GM21576 (cell line): ENCODE results near the gene GPR78.

ENCODE experiments used
- ATAC-seq: cut with Tn5 transposase; IDR thresholded peaks from one replicate; pipeline ENCODE4 v1.9.1; 2021; ENCODE audit warnings: mild to moderate bottlenecking, moderate library complexity; ENCODE audit not compliant: unreplicated experiment

GPR78 gene

DNA sequence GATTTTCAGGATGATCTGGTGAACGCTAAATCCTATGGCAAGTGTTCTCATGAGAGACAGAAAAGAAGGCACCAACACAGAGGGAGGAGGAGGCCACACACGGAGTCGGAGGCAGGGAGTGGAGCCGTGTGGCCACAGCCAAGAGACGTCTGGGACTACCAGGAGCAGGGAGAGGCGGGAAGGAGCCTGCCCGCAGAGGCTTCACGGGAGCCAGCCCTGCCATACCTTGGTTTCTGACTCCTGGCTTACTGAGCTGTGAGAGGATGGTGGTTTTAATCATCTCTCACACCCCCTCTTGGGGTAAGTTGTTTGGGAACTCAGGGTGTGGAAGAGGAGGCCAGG, 33.5 kb upstream of the GPR78 start:
- ATAC-seq: no peak

DNA sequence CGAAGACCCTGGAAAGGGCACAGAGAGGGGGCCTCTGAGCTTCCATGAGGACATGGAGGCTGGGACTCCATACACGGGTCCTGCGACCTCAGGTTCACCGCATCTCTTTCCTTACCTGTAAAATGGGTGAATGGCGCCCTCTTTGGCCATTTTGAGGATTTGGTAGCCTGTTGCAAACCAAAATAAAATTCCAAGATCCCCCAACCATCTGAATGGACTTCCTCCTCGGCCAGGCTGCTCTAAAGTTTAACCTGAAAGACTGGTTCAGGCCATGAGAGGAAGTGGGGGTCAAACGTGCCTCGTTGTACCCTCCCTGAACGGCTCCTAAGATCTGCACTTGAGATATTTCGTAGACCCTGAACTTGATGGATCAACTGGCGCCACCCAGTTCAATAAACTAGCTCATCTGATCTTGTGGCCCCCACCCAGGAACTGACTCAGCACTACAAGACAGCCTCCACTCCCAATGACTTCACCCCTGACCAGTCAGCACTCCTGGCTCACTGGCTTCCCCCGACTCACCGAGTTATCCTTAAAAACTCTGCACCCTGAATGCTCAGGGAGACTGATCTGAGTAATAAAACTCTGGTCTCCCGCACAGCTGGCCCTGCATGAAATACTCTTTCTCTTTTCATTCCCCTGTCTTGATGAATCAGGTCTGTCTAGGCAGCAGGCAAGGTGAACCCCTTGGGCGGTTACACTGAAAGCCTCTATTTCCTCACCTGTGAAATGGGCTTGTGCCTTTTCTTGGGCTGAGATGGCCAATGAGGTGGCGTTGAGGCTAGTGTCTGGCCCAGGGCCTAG, 32.9 kb upstream of the GPR78 start:
- no peak for ATAC-seq

DNA sequence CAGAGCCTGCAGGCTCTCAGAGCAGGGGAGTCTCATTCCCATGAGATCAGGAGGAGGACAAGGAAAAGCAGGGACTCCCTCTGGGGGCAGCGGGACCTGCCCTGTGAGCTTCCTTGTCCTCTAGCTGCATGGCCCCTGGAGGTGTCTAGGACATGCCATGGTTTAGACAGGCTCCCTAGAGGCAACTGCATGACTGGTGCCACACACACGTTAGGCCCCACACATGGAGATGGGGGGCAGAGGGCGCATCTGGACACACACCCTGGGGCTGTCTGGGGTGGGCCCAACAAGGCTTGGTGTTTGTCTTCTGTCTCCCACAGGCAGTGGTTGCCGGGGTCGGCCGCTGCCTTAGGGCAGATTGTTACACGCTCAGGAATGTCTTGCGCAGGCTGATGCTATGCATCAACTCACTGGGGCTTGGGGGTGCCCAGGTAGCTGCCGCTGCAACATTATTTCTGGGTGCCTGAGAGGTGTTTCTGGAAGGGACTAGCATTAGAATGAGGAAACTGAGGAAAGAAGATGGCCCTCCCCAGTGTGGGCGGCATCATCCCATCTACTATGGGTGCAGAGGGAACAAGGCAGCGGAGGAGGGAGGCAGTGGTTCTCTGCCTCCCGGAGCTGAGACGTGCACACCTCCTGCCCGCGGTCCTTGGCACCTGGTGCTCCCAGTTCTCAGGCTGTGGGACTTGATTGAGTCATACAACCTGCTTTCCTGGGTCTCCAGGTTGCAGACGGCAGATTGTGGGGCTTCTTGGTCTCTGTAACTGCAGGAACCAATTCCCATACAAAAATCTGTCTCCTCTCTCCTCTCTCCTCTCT, 32.1 kb upstream of the GPR78 start:
- no peak for ATAC-seq

DNA sequence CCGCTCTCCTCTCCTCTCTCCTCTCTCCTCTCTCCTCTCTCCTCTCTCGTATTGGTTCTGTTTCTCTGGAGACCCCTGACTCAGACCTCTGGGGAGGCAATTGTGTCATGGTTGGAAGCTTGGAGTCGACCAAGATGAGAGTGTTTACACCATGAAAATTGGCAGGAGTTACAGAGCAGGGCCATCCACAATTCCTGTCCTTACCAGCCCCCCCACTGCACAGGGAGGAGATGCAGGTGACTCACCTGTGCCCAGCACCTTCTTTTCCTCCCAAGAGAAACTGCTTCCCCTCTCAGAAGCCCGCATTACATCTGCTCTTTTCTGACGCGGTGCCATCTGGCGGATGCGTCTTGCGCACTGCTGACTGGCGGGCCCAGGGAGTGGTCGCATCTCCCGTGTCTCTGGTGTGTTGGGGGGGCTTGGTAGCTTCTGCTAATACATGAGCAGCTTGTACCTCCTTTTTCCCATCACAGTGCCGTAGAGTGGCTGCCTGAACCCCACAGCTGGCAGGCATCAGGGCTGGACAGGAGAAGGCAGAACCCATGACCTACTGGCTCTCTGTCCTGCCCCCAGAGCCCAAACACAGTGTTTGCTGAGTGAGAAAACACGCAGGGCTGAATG, 31.4 kb upstream of the GPR78 start:
- no peak for ATAC-seq

DNA sequence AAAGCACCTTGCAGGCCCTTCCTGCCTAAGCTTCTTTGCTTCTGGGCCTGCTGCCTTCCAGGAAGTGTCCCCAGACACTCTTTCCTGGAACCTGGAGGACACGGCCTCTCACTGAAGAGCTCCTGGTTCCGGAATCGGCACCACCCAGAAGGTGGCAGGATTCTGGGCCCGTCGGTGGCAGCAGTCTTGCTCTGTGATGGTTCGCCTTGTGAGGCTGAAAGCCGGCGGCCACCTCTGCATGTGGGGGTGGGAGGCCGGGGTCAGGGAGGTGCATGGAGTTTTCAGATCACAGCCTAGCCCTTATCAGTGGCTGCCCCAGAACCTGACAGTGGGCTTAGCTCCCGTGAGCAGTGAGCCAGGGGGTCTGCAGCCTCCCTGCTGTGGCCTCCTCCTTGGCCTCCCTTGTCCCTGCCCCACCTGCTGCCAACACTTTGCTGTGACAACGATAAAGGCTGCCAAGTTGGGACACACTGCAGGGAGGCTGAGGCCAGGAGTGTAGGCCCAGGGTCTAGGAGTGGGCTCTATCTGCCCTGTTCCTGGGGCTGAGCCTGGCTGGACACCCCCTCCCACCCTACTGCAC, 30.8 kb upstream of the GPR78 start:
- no peak for ATAC-seq

DNA sequence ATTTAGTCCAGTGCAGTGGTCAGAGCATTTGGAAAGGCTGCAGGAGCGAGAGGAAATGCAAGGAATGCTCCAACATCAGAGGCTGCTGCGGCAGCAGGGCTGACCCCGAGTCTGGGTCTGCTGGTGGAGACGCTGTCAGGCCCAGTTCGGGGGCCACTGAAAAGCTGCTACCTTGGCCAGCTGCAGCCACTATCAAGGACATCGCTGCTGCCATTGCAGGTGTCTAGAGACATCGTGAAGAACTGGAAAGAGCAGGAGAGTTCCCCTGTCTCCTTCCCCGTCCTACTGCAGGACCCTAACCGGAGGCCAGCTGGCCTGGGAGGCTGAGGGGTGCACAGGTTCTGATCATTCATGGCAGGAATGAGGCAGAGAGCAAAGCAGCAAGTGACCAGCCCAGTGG, 29.5 kb upstream of the GPR78 start:
- ATAC-seq: no peak

DNA sequence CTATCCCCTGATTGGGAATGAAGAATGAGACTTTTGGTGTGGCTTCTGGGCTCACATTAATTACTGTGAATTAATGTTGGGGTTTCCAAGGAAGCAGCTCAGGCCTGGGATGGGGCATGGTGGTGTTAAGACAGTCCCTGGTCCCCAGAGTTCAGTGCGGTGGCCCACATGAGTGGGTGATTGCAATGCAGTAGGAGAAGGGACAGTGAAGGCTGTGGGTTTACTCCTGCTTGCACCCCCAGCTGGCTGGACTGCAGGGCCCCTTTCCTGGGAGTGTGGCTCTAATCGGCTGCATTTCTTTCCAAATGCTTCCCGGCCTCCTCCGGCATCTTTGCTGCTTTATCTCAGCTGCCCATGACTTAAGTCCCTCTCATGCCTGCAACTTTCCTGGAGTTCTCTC, 28.2 kb upstream of the GPR78 start:
- ATAC-seq: no peak

DNA sequence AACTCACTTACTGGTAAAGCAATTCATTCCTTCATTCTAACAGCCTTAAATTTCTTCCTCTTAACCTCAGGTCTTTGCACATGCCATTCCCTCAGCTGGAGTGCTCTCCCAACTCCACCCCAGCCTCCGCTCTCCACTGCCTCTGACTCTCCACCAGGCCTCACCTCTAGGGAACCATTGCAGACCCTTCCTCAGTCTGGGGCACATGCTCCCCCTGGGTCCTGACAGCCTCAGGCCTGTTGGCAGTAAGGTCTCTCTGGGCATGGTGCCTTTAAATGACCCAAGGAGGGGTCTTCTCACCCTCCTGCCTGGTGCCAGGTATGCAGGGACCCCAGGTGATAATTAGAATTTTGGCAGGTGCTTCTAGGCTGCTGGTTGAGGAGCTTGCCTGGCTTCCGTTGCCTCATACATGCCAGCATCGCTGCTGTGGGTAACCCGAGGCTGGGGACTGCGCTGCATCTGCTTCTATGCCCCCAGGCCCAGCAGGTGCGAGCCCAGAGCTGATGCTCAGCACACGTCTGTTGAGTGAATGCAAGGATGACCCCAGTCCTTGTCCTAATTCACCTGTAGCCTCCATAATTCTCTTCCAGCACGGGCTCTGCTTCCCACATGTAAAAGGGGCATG, 27.5 kb upstream of the GPR78 start:
- no peak for ATAC-seq

DNA sequence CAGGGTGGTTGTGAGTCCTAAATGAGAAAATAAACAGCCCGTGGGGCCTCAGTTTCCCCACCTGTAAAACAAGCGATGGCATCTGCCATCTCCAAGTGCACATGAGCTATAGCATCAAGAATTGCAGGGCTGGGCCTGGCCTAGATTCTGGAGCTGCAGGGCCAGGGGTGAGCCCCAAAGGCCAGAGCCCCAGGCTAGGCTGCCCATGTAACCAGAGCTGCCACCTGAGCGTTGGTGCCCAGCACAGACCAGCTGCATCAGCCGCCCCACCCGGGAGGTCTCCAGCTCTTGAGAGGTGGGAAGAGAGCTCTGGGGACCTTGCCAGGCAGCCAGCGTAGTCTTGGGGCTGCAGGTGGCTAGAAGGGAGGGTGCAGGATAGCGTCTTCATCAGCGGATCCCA, 27.0 kb upstream of the GPR78 start:
- ATAC-seq: no peak

DNA sequence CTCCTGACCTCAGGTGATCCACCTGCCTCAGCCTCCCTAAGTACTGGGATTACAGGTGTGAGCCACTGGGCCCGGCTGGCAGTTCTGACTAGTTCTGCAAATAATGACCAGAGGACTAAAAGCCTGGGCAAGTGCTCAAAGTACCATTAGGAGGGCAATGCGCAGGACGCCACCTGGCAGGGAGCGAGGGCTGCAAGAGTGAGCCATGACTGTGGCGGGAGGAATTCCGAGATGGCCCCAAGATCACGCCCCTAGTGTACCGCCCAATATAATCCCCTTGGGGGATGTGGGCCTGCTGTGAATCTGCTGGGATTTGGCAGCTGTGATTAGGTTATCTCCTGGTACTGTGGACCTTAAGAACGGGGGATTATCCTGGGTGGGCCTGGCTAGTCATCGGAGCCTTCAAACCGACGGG, 26.2 kb upstream of the GPR78 start:
- no peak for ATAC-seq

DNA sequence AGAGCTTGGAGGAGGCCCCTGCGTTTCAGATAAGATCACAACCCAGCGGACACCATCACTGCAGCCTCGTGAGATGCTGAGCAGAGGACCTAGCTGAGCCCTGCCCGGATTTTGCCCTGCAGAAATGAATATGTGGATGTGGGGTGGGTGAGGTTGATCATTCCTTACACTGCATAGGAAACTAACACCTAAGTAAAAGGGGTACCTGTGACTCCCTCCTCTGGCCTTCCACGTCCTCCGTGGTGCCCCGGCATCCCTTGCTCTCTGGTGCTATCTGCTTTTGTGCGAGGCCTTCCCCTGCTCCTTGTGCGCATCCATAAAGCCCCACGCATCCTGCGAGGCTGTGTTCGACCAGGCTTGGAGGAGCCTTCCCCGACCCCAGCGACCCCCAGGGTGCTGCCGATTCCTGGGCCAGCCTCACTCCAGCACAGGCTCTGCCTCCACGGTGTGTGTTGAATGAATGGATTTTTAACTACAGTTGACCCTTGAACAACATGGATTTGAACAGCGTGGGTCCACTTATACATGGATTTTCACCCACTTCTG, 25.6 kb upstream of the GPR78 start:
- ATAC-seq: no peak

DNA sequence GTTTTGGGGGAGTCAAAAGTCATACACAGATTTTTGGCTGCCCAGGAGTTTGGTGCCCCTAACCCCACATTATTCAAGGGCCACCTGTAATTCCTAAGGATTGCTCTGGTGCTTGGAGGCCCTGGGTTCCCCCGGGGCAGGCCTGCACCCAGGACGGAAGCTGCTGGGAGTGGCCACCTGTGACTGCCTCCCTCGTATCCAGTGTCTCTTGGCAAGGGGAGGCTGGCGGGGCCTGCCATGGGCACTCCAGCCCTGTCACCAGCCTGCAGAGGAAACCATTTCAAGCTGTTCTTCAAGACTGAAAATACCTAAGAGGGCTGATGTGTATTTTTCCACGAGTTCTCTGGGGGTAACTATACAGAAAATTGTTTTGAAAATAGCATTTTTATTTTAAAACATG, 24.5 kb upstream of the GPR78 start:
- ATAC-seq: no peak

DNA sequence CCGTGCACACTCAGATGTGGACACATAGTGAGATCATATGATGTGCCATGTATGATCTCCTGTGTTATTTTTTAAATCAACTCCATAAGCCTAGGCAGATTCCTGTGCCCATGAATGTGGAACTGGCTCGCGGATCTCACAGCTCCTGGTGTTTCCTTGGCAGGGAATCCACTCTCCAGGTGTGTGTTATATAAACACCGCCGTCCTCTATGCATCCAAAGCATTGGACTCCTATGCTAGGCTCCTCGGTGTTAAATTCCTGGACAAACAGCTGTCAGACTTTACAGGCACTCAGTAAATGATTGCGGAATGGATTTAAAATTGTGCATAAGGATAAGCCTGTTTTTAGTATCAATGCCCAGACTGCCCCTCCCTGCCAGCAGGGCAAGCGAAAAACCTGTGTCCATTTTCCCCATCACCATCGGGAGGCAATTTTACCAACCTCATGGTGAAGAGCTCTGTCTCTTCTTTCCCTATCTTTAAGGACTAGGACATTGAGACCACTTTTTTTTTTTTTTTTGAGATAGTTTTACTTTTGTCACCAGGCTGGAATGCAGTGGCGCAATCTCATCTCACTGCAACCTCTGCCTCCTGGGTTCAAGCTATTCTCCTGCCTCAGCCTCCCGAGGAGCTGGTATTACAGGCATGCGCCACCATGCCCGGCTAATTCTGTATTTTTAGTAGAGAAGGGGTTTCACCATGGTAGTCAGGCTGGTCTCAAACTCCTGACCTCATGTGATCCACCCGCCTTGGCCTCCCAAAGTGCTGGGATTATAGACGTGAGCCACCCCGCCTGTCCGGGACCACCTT, 23.6 kb upstream of the GPR78 start:
- ATAC-seq: no peak

DNA sequence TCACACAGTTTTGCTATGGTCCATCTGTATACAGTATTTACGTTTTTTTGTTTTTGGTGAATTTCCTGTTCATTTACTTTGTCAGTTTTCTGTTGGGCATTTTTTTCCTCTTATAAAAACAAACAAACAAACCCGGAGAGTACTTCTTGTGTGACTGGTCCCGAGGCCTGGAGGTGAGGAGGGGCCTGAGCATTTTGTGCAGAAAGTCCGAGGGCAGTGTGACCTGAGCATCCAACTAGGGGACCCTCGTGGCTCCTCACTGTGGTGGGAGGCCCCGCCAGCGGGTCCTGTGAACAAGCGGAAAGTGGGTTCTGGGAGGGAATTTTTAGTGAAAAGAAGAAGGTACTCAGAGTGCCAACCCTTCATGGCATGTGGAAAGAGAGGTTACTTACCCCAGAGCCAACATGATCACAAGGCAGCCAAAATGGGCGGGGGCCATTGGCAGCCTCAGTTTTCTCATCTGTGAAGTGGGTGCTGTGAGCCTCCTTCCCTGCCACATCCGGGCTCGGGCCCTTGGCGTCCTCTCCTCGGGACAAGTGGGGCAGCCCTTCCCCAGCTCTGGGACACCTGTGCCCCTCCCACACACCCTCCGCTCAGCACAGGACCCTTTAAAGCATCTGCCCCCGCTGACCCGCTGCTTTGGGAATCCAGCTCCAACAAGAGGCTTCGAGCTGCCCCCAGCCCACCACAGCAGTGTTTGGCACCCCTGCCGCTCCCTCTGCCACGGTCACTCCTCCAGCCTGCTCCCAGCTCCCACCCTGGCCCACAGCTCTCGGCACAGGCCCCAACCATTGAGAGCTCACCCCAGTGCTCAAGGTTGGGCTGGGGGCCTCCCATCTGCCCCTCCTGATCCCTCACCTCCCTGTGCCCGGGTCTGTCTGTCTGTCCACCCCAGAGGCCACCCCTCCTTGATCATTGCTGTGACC, 22.8 kb upstream of the GPR78 start:
- no peak for ATAC-seq

DNA sequence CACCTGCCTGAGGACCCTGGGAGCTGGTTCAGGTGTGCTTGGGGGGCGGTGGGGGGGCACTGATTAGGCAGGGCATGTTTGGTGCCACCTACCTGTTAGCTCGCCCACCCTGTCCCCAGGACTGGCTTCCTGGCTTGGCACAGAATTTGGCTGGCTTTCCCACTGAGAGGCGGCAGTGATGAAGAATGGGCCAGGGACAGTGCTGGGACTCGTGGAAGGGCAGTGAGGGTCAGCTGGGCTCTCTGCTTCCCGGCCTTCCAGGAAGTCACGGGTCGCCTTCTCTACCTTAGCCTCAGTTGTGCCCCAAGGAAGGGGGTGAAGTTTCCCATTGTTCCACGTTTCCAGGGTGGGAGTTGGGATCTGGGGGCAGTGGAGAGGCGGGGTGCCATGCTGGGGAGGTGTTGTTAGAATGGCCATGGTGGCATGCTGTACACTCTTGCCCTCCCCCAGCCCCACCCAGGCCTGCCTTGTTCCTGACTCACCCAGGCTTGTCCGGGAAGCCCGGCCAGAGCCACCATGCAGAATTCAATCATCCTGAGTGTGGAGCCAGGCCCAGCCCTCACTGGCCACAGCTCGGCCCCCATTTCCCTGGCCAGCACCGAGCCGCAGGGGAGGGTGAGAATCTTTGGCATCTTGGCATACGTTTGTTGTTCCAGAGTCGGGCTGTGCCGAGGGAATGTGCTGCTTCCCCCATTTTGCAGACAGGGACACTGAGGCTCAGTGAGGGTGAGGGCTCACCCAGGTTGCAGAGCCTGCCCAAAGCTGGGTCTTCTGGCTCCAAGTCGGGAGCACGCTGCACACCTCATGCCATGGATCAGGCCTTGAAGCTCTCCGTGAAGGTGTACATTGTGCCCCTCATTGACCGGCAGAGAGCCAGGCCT, 21.9 kb upstream of the GPR78 start:
- ATAC-seq: no peak

DNA sequence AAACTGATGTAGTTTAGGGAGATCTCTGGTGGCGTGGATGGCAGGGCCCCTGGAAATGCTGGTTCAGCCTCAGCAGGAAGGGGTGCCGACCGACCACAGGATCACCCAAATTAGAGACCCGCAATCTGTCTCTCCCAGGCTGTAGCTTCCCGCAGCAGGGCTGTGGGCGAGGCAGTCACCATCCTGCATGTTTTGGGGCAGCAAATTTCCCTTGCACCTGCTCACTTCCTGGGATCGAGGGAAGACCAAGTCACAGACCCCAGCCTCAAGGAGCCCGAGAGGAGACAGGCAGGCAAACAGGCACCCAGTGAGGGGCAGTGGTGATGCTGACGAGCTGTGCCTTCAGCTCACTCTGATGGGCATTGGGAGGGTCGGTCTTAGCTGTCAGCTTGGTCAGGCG, 21.2 kb upstream of the GPR78 start:
- no peak for ATAC-seq

DNA sequence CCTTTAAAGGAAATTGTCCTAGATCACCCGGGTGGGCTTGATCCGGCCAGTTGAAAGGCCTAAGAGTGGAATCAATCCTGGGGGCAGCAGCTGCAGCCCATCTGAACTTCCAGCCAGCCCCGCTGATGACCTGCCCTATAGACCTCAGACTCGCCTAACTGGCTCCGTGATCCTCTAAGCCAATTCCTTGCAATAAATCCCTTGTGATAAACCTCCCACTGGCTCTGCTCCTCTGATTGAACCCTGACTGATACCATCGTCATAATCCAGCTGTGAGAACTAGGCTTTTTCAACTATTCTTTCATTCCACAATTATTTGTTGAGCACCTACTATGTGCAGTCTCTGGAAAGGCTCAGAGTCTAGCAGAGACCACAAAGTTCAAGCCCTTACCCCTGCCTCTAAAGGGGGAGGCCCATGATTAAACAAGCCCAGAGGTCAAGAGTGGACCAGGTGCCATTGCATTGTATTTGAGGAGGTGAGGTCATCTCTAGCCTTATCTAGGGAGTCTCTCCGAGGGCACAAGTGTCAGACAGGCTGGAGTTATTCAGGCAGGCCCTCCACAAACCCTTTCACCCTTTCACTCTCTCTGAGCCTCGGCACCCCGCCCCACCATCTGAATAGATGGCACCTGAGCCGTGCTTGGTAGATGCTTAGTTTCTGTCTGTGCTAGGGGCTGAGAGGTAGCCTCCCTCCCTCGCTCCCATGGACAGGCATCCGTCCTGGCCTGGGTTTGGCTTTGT, 20.5 kb upstream of the GPR78 start:
- no peak for ATAC-seq
